Thyroid gland (tissue), 4 donors: ENCODE results near the gene TIMM21. TPM values are rescaled to one million over a fixed set of nuclear protein-coding genes. Genes with fewer than 3 reads are reported as not detected.

Experiments
- DNase-seq, 2 donors: peaks; one replicate each; pipeline ENCODE4 v3.0.0-alpha.2; 2019
- H3K27ac ChIP-seq, 3 donors: fragments of 200-600 bp; sonication (generic); 1 replicate in 2 of 3; 2 replicates in 1 of 3; pipeline ENCODE4 v1.5.1; 2016 to 2019; ENCODE audit warnings: mild to moderate bottlenecking in 1 of 3, moderate library complexity in 1 of 3
- H3K27me3 ChIP-seq: fragments of 200-600 bp; sonication (generic); one replicate; pipeline ENCODE4 v1.5.1; 2019
- H3K36me3 ChIP-seq, 2 donors: fragments of 200-600 bp; sonication (generic); one replicate each; pipeline ENCODE4 v1.5.1; 2016 to 2019
- H3K4me1 ChIP-seq, 2 donors: fragments of 200-600 bp; sonication (generic); one replicate each; pipeline ENCODE4 v1.5.1; 2017 to 2019
- H3K4me3 ChIP-seq, 3 donors: fragments of 200-600 bp; sonication (generic); replicated peaks in 1 of 3; 1 replicate in 2 of 3; 2 replicates in 1 of 3; pipeline ENCODE4 v1.5.1; 2016; ENCODE audit warnings: mild to moderate bottlenecking in 1 of 3
- H3K9me3 ChIP-seq: fragments of 200-600 bp; sonication (generic); one replicate; pipeline ENCODE4 v1.5.1; 2017
- POLR2A ChIP-seq, 2 donors: fragments of 450-650 bp; IDR thresholded peaks; one replicate each; pipeline ENCODE4 v1.6.1; 2017; ENCODE audit warnings: antibody characterized with exemption in 2 of 2, mild to moderate bottlenecking in 2 of 2, moderate library complexity in 1 of 2
- WGBS, 2 donors: methylation state at CpG; one replicate each; pipeline ENCODE4 v1.1.5; 2017; 5-methylcytosine and 5-hydroxymethylcytosine counted together
- intact Hi-C: fragments of 100-400 bp; cut with DNase I; formaldehyde crosslinking; loops from one replicate; pipeline ENCODE4 v1.15.1; 2023
- total RNA-seq, 4 donors: library from RNA; depleted of rRNA; stranded (reverse); fragments of >200 nt; gene quantifications; one replicate each; pipeline ENCODE4 v1.2.3, GENCODE V29; 2016
- TF ChIP-seq, protein P1 (sequence below), 6 experiments: fragments of 200-600 bp in 3 of 6; fragments of 450-650 bp in 3 of 6; sonication (generic) in 3 of 6; IDR thresholded peaks; one replicate each; pipeline ENCODE4 v1.5.1; 2016 to 2019; ENCODE audit warnings: antibody characterized with exemption in 6 of 6, mild to moderate bottlenecking in 2 of 6, inconsistent platforms in 1 of 6, moderate library complexity in 1 of 6

TIMM21 gene
- total RNA-seq, 4 donors from 2014 or later: 18.2 to 47.0 (median 27.9) TPM

GRCh38 chr18:74152857-74153256, 4.5 kb downstream of the TIMM21 start:
- no peak overlapping the region for H3K27ac ChIP-seq
- H3K27me3 ChIP-seq: no peaks in the 10 kb centered on the region
- no peaks in the 10 kb centered on the region for H3K9me3 ChIP-seq
- peaks cover 0 to 7% of the 10 kb centered on the region in 2 donors for H3K4me1 ChIP-seq
- intact Hi-C loops: loop anchor here (10.0 kb wide), 1 partner anchor 342 kb away; the partner anchor contains the start of gene CNDP2
- no peak for TF ChIP-seq POLR2A (IDR thresholded peaks at IDR 0.05)
- TF ChIP-seq, protein P1, sequence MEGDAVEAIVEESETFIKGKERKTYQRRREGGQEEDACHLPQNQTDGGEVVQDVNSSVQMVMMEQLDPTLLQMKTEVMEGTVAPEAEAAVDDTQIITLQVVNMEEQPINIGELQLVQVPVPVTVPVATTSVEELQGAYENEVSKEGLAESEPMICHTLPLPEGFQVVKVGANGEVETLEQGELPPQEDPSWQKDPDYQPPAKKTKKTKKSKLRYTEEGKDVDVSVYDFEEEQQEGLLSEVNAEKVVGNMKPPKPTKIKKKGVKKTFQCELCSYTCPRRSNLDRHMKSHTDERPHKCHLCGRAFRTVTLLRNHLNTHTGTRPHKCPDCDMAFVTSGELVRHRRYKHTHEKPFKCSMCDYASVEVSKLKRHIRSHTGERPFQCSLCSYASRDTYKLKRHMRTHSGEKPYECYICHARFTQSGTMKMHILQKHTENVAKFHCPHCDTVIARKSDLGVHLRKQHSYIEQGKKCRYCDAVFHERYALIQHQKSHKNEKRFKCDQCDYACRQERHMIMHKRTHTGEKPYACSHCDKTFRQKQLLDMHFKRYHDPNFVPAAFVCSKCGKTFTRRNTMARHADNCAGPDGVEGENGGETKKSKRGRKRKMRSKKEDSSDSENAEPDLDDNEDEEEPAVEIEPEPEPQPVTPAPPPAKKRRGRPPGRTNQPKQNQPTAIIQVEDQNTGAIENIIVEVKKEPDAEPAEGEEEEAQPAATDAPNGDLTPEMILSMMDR (IDR thresholded peaks at IDR 0.05): no peak
- H3K4me3 ChIP-seq: no peak overlapping the region
- DNase-seq: no peak
- H3K36me3 ChIP-seq: peaks cover 14 to 16% of the 10 kb centered on the region in 2 donors
- WGBS, 2 donors: 85 to 97% methylated on average over 2 of the region's 2 CpGs

- Histone ChIP-seq H3K27ac (no peak overlapping the region), H3K27me3 (no peaks in the 10 kb centered on the region), H3K4me3 (no peak overlapping the region), H3K9me3 (no peaks in the 10 kb centered on the region), H3K4me1 (peaks cover 0 to 7% of the 10 kb centered on the region in 2 donors), H3K36me3 (peaks cover 16% of the 10 kb centered on the region in 2 donors)
- no peak for TF ChIP-seq POLR2A (IDR thresholded peaks at IDR 0.05)
- TF ChIP-seq, protein P1 (IDR thresholded peaks at IDR 0.05): no peak
- DNase-seq: no peak
- 93 to 94% methylated on average over 4 of the region's 4 CpGs for WGBS, 2 donors
- intact Hi-C loops: loop anchor here (10.0 kb wide), 1 partner anchor 341 kb away; the partner anchor contains the start of gene CNDP2
Measured at GRCh38 chr18:74153377-74153776, 5.1 kb downstream of the TIMM21 start.

- Histone ChIP-seq H3K27me3 (no peaks in the 10 kb centered on the region), H3K4me1 (peaks cover 0 to 7% of the 10 kb centered on the region in 2 donors), H3K4me3 (no peak overlapping the region), H3K27ac (no peak overlapping the region), H3K36me3 (peaks cover 16 to 20% of the 10 kb centered on the region in 2 donors), H3K9me3 (no peaks in the 10 kb centered on the region)
- intact Hi-C loops: loop anchor here (10.0 kb wide), 1 partner anchor 341 kb away; the partner anchor contains the start of gene CNDP2
- WGBS, 2 donors: 93 to 95% methylated on average over 4 of the region's 4 CpGs
- TF ChIP-seq POLR2A (IDR thresholded peaks at IDR 0.05): no peak
- TF ChIP-seq, protein P1 (IDR thresholded peaks at IDR 0.05): no peak
- no peak for DNase-seq
Measured at GRCh38 chr18:74153793-74154192, 5.5 kb downstream of the TIMM21 start.

GRCh38 chr18:74154716-74155115, 6.4 kb downstream of the TIMM21 start:
- no peak overlapping the region for H3K4me3 ChIP-seq
- TF ChIP-seq, protein P1 (IDR thresholded peaks at IDR 0.05): no peak
- no peak for TF ChIP-seq POLR2A (IDR thresholded peaks at IDR 0.05)
- peaks cover 16 to 28% of the 10 kb centered on the region in 2 donors for H3K36me3 ChIP-seq
- no peak overlapping the region for H3K27ac ChIP-seq
- DNase-seq: no peak
- intact Hi-C loops: loop anchor here (10.0 kb wide), 1 partner anchor 340 kb away; the partner anchor contains the start of gene CNDP2
- H3K4me1 ChIP-seq: peaks cover 0 to 4% of the 10 kb centered on the region in 2 donors
- no peaks in the 10 kb centered on the region for H3K27me3 ChIP-seq
- no peaks in the 10 kb centered on the region for H3K9me3 ChIP-seq
- WGBS, 2 donors: 89% methylated on average over 4 of the region's 4 CpGs

GRCh38 chr18:74155276-74155675, 7.0 kb downstream of the TIMM21 start:
- H3K36me3 ChIP-seq: peaks cover 16 to 34% of the 10 kb centered on the region in 2 donors

More at GRCh38 chr18:74155276-74155675, 7.0 kb downstream of the TIMM21 start:
- Histone ChIP-seq H3K4me1 (no peaks in the 10 kb centered on the region), H3K27me3 (no peaks in the 10 kb centered on the region), H3K27ac (no peak overlapping the region), H3K9me3 (no peaks in the 10 kb centered on the region), H3K4me3 (no peak overlapping the region)
- intact Hi-C loops: loop anchor here (10.0 kb wide), 1 partner anchor 340 kb away; the partner anchor contains the start of gene CNDP2
- TF ChIP-seq POLR2A (IDR thresholded peaks at IDR 0.05): no peak
- TF ChIP-seq, protein P1 (IDR thresholded peaks at IDR 0.05): no peak
- no peak for DNase-seq
- 87 to 92% methylated on average over 4 of the region's 4 CpGs for WGBS, 2 donors
